ENCODE data around the gene GNPTG.

- TF ChIP-seq CTCF (IDR thresholded peaks at IDR 0.05) (no peak), EZH2 (IDR thresholded peaks at IDR 0.05) (no peak), EZH2phosphoT487 (IDR thresholded peaks at IDR 0.05) (no peak)
Measured at GRCh38 chr16:1377406-1378010, 25.8 kb downstream of the GNPTG start.
